H4 (cell line): ENCODE results near the gene SEM1. TPM values are rescaled to one million over a fixed set of nuclear protein-coding genes. Genes with fewer than 3 reads are reported as not detected.
"Not testable (repeated sequence)": the region's sequence is repeated elsewhere in the genome, so short reads cannot be mapped to it uniquely, and the experiment has no call there.

ENCODE experiments used
- DNase-seq: peaks from one replicate; pipeline ENCODE4 v3.0.0-alpha.2; 2015; ENCODE audit warnings: low spot score
- total RNA-seq: library from RNA; depleted of rRNA; stranded (reverse); fragments of >200 nt; shearing (Covaris generic); gene quantifications from 2 replicates; pipeline ENCODE4 v1.2.3, GENCODE V29; 2014

SEM1 gene
- total RNA-seq, 1 experiment from 2014 or later: 330 TPM

DNA sequence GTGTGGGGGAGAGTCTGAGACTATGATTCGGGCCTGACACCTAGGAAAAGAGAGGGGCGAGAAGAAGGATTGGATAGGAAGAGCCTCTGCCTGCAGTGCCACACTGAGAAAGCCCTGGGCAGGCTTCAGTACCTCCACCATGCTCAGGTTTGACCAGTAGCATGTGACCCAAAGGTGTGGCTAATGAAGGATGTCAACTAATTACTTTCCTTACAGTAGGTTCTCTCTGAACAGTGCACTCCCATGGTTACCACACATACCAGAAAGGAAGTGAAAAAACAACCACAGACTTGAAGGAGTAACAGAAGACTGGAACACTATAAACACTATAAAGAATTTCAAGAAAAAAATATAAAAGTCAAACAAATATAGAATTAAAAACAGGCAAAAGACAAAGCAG is 46.2 kb downstream of the SEM1 start:
- DNase-seq: no peak

DNA sequence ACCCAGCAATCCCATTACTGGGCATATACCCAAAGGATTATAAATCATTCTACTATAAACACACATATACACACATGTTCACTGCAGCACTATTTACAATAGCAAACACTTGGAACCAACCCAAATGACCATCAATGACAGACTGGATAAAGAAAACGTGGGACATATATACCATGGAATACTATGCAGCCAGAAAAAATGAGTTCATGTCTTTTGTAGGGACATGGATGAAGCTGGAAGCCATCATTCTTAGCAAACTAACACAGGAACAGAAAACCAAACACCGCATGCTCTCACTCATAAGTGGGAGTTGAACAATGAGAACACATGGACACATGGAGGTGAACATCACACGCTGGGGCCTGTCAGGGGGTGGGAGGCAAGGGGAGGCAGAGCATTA is 47.5 kb downstream of the SEM1 start:
- DNase-seq: not testable (repeated sequence)

DNA sequence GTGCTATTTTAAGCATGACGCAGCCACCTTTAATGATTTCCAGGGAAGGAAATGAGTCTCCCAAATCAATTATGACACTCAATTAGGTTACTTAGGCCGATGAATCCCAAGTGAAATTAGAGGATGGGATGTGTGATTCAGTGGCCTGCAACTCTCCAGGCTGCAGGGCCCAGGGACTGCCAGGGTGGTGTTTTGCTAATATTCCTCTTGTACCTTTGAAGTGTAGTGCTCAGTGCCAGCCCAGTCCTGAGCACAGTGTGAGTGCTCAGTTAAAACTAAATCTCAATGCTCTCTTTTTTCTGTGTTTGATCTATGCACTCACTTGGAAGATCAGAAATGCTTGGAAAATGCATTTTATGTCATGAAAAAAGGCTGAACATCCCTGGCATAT is 51.6 kb downstream of the SEM1 start:
- no peak for DNase-seq

DNA sequence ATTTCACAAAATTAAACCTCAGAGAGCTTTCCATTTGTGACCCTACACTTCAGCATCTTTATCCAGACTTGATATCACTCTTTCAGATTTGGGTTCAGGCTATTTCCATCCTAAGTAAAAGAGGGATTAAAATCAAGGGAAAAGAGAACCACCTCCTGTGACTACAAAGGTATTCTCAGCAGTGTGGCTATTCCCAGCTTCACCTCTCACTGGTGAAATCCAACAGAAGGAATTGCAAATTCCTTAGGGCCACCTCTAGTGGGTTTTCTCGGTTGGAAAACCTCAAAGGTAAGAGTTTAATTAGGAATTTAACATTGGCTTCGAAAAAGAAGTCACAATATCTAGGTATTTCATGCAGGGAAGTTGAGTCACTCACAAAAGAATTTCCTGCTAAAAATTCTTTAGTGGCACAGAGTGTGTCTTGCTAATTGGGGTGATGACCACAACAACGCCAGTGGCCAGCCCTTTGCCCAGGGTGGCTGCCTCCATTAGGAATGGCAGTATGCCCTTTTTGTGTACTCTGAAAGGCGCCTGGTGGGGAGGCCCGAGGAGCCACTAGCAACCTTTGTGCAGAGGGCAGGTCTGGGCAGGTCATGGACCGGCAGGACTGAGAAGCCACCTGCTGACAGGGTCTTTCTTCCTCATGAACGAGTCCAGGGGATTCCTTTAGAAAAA is 52.2 kb downstream of the SEM1 start:
- DNase-seq: no peak

DNA sequence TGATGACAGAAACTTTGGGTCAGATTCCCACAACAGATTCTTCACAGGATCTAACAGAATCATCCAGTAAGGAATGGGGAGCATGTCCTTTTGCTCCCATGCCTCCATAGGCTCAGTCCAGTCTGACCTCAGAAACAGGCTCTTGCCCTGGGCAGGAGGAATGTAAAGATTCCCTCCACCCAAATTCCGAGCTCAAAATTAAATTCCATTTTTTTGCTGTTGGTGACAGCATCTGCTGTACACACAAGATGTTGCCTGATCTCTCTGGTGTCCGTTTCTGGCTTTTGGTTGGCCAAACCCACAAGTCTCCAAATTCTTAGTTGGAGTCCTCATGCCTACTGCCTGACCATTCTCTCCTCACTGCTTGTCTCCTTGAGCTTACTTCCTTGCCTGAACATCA is 53.7 kb downstream of the SEM1 start:
- DNase-seq: no peak

DNA sequence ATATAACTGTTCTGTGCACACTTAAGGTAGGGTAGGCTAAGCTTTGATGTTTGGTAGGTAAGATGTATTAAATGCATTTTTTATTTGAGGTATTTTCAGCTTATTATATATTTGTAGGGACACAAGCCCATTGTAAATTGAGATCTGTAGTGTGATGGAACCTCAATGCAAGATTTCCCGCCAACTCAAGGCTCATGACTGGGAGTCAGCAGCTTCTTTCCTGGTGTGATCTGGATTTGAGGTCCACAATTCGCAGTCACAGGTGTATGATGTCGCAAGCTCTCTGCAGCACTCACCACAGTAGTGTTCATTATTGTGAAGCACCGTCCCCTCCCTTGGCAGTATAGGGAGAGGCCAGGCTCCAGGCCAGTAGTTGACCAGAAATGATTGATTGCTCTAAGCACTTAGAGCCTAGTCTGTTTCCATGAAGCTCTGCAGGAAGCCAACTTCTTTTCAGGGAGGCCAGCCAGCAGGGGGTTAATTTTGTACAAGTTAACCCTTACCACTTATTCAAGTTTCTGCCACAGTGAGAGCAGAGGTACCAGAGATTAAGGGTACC is 54.9 kb downstream of the SEM1 start:
- DNase-seq: no peak

DNA sequence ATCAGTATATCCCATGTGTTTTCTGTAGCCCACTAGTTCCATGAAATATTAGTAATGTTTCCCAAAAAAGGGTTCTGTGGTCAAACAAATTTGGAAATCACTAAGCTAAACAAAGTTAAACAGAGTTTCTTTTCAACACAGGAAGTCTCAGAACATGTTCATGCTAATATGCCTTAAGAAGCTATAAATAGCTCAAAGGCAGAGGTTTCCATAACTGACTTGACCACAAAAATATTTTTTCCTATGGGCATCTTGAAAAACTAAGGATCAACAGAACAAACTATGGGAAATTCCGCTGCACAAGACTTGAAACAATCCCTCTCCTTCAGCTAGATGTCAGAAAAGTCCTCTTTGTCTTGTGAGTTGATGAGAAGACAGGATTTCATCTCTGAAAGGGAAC is 59.7 kb downstream of the SEM1 start:
- peak; percentile 27 for DNase-seq

DNA sequence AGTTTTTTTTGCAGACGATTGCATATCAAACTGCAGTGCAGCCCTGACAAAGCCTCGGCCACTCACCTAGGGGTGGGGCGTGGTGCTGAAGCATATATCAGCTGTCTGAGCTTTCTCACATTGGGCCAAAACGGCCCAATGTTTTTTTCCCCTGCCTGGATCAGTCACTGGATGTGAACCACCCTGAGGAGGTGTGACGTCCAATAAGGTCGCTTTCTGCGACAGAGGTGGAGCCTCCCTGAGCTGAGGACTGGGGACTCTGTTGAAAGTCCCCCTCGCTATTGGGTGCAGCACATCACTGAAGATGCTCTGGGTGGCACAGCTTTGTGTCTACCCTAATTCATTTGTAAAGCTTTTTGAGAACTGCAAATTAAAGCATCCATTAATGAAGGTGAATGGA is 60.9 kb downstream of the SEM1 start:
- DNase-seq: no peak

DNA sequence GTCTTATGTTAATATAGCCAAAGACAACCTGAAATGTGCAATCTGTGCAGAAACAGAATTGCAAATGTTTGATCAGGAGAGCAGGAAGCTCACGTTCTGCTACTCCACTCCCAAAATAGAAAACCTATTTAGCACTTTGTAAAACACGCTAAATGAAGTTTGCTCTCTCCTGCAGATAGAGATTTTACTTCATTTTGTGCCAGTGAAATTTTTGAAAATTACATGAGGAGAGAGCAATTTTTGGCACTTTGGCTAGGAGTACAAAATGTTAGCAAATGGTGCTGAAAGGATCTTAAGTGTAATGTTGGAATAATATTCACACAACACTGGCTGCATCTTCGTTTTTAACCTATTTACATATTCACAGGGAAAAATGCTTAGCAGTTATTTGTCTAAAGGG is 61.9 kb downstream of the SEM1 start:
- no peak for DNase-seq

DNA sequence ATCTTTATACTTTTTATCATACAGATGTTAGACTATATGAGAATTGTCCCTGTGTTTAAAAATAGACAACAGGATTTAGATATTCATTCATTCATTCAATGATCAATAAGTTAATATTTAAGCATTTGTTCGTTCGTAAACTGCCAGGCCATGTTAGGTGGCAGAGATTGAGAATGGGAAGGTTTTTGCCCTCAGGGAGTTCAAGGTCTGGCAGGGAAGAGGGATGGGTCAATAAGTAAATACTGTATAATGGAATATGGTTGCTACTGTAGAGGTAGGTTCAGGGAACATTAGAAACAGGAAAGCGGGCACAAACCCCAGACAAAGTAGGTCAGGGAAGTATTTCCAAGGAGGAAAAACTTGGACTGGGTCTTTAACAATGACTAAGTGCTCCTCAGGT is 64.6 kb downstream of the SEM1 start:
- no peak for DNase-seq

DNA sequence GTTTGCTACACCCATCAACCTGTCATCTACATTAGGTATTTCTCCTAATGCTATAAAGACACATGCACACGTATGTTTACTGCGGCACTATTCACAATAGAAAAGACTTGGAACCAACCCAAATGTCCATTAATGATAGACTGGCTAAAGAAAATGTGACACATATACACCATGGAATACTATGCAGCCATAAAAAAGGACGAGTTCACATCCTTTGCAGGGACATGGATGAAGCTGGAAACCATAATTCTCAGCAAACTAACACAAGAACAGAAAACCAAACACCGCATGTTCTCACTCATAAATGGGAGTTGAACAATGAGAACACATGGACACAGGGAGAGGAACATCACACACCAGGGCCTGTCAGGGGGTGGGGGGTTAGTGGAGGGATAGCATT is 66.2 kb downstream of the SEM1 start:
- DNase-seq: not testable (repeated sequence)

DNA sequence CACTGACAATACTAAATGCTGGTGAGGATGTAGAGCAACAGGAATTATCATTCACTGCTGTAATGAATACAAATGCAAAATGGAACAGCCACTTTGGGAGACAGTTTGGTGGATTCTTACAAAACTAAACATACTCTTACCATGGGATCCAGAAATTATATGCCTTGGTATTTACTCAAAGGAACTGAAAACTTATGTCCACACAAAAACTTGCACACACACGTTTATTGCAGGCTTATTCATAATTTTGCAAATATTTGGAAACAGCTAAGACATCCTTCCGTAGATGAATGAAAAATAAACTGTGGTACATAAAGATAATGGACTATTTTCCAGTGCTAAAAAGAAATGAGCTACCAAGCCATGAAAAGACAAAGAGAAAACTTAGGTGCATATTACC is 69.6 kb downstream of the SEM1 start:
- DNase-seq: no peak
